GM12892 (cell line): ENCODE data around the gene UPB1.
"Not testable (repeated sequence)": the region's sequence is repeated elsewhere in the genome, so short reads cannot be mapped to it uniquely, and the experiment has no call there.

Experiments
- POLR2A ChIP-seq: IDR thresholded peaks from 2 replicates; pipeline ENCODE4 v1.6.1; 2011; ENCODE audit warnings: low read depth, low read length, control low read depth
- POLR2AphosphoS5 ChIP-seq: IDR thresholded peaks from 2 replicates; pipeline ENCODE4 v1.6.1; 2011; ENCODE audit warnings: low read depth, low read length, control low read depth
- TAF1 ChIP-seq: IDR thresholded peaks from 2 replicates; pipeline ENCODE4 v1.6.1; 2011; ENCODE audit warnings: low read depth, mild to moderate bottlenecking, control low read depth, low read length, borderline replicate concordance

DNA sequence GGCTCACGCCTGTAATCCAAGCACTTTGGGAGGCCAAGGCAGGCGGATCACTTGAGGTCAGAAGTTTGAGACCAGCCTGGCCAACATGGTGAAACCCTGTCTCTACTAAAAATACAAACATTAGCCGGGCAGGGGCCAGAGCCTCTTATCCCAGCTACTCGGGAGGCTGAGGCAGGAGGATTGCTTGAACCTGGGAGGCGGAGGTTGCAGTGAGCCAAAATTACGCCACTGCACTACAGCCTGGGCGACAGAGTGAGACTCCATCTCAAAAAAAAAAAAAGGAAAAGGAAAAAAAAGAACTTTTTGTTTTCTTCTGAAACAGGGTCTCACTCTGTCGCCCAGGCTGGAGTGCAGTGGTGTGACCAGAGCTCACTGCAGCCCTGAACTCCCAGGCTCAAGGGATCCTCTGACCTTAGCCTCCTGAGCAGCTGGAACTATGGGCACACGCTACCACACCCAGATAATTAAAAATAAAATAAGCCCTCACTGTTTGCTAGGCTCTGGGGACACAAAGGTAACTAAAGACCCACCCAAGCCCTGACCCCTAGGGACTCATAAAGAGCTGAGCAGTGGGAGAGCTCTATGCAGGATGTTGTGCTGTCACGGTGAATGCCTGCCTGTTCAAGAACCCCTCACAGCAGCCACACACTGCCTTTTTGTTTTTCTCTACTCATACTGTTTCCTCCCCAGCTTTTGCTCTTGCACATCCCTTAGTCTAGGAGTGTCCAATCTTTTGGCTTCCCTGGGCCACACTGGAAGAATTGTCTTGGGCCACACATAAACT, 57.6 kb downstream of the UPB1 start:
- not testable (repeated sequence) for TF ChIP-seq POLR2AphosphoS5, POLR2A, TAF1
